DMS153 (cell line): ENCODE measurements around the gene LTO1.
A peak's percentile ranks its signal among the peaks of the same experiment; 100 is the strongest.

ENCODE experiments used
- DNase-seq: peaks from one replicate; lab custom pipeline; 2025; lab: John Stamatoyannopoulos, UW

Gene LTO1

DNA sequence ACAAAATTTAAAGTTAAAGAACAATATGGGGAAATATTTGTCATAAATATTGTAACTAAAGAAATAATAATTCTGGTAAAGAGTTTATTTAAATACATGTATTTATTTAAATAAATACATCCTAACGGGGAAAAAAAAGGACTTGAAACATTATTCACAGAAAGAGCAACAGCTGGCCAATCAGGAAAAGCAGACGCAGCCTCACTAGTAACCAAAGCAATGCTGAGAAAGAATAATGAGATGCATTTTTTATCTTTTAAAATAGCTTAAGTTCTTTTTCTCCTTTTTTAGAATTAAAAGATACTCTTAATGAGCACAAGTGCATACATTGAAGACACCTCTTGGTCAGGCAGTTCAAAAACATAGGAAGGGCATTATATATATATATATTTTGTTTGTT lies 2.6 kb upstream of the LTO1 start:
- no peak for DNase-seq

DNA sequence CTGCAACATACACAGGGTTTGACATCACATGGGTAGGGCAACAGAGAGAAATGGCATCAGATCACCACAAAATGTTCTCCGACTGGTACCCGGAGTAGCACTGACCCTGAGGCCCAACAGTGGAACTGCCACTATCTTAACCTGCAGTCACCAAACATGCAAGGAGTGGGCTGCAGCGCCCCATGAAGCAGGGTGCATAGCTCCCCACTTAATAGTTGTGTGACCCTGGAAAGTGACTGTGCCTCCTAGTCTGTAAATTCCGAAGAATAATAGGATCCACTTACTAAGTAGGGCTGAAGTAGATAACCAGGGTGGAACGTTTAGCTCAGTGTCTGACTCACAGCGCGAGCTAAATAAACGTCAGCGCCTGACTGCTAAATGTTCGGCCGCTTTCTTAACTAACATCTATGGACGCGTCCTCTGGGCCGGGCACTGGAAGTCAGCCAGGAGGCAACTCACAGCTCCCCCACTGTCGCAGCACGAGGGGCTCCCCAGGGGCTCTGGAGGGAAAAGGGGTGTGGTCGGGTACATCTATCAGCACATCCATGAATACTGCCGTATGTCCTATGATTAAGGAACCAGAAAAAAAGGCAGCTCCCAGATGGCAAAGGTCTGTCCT lies 777 bp downstream of the LTO1 start:
- no peak for DNase-seq

- no peak for DNase-seq
These were observed 3.3 kb downstream of the LTO1 start for GRCh38 chr11:69671734-69672465.

DNA sequence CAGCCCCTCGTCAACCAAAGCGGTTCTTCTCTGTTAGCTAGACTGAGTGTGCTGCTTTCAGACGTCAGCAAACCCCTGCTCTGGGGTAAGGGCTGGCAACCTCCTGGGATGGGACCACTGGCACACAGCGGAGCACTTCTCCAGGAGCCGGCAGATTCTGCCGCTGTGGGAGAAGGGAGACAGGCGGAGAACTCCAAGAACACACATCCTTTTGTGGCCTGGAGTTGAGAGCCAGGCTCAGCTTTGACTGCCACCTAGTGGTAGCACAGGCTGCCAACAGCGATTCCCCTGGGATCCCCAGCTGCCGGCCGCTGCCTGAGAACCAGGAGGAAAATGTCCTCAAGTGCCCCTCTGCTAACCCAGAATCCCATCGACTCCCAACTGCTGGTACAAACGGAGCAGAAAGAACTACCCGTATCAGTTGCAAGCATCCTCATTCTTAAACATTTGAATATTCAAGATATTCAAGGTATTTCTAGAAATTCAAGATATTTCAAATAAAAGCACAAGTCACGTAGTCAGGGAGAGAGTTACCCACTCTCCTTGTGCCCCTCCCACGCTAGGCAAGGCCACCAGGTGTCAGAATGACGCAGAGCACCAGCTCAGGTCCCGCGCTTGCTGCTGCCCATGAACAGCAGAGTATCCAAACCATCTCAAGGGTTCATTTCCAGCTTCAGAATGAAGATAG lies 4.9 kb downstream of the LTO1 start:
- DNase-seq = peak; percentile 69

- DNase-seq = no peak
These were observed 5.7 kb downstream of the LTO1 start for GRCh38 chr11:69669486-69669885.

GRCh38 chr11:69667619-69668604 lies 7.2 kb downstream of the LTO1 start:
- no peak for DNase-seq

DNA sequence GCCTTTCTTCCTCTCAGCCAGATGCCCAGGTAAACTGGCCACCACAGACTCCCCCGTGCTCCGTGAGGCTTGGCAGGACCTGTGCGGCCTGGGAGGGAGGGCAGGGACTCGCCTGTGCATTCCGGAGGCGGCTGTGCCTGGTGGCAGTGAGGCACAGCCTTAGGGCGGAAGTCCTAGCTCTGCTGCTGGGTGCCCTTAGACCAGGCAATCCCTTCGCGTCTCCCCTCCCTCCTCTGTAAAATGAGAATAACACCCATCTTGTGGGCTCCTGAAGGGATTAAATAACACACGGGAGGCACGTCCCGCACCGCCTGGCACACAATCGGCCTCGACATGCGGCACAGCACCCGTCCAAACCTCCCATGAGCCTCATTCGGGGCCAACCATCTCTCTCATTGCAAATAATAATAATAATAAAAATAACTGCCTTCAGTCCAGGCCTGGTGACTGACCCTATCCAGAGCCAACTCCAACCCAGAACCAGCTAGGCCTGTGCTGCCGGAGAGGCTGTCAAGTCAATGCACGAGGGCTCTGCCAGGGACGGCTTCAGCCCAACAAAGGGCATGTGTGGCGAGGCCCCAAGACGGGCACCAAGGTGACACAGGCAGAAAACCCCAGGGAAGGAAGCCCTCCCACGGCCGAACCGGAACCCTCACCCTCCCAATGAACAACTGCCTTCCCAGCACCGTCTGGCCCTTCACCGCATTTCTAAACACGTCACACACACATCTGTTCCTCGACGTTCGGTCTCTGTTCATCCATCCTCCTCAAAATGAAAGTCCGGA lies 8.2 kb downstream of the LTO1 start:
- no peak for DNase-seq

- no peak for DNase-seq
These were observed 8.9 kb downstream of the LTO1 start for GRCh38 chr11:69666261-69666660.

- DNase-seq = no peak
These were observed 9.5 kb downstream of the LTO1 start for GRCh38 chr11:69665669-69666068.

GRCh38 chr11:69664901-69665300 lies 10.3 kb downstream of the LTO1 start:
- no peak for DNase-seq

GRCh38 chr11:69664103-69664775 lies 10.9 kb downstream of the LTO1 start:
- DNase-seq = no peak

DNA sequence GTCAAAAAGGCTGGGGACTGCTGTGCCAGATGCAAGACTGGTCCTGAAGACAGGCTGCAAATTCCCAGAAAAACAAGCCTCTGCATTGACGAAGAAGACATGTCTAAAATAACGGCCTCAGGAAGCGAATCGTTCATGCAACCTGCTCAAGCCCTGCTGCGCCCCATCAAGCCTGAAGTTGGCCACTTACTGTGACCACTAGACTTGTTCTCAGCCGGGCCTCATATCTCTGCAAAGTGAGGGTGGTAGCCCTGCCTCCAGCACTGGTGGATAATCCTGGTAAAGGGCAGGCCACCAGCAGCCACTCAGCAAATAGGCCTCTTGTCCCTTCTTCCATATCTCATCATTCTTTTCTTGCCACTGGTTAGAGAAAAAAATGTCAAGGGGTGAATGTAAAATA lies 11.8 kb downstream of the LTO1 start:
- no peak for DNase-seq

- no peak for DNase-seq
These were observed 12.3 kb downstream of the LTO1 start for GRCh38 chr11:69662806-69663205.

DNA sequence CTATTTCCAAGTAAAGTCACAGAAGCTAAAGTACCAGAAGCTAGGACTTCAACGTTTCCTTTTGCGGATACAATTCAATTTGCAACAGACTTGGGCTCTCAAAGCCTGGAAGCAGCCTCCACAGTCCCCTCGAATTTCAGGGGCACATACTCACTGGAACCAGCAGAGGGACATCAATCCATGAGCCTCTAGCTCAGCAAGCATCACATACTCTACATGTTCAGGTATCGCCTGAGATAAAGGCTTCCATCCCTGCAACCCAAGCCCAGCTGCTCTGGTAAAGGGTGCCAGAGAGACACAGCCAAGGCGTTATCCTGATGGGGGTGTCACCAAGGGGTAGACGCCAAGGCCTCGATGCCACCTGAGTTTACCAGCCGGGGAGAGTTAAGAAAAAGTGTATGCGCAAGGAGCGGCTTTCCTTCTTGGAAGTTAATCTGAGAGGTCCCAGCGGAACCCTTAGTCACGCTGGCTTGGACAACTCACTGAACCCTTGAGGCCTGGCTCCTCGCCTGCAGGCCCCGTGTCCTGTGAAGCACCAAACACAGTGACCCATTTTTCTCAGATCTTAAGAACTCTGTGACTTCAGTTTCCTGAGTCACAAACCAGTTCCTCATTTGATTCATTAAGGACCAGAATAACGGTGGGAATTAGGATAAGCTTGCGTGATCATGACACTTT lies 13.0 kb downstream of the LTO1 start:
- no peak for DNase-seq

GRCh38 chr11:69661413-69661715 lies 13.8 kb downstream of the LTO1 start:
- DNase-seq = no peak

GRCh38 chr11:69660001-69660500 lies 15.1 kb downstream of the LTO1 start:
- DNase-seq = no peak

GRCh38 chr11:69659591-69659990 lies 15.6 kb downstream of the LTO1 start:
- DNase-seq = no peak

DNA sequence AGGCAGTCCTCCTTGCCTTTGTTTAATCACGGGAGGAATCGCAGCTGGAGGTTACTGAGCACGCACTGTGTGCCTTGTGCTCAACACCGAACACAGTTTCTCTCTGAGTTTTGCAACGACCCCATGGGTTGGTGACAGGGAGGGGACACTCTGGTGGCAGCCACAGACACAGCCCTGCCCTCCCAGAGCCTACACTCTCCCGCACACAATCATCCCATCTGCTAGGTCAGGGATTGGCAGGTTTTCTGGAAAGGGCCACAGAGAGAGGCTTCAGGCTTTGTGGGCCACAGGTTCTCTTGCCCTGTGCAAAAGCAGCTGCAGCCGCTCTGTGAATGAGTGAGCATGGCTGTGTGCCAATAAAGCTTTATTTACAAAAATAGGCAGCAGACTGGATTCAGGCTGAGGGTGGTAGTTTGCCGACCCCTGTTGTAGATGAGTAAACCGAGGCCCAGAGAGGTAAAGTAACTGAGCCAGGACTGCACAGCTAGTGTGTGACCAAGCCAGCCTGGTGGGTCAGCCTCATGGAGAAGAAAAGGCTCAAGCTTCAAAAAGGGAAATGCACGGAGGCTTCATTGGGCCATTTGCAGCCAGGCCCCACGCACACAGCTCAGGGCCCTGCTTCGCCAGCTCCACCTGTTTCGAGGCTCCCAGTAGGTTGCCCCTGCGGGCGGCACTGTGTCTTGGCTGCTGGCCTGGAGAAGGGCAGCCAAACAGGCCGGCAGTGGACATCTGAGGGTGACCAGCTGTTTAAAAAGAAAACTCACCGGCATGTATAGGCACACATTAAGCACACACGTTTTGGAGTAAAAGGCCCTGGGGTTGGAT lies 16.3 kb downstream of the LTO1 start:
- DNase-seq = no peak

DNA sequence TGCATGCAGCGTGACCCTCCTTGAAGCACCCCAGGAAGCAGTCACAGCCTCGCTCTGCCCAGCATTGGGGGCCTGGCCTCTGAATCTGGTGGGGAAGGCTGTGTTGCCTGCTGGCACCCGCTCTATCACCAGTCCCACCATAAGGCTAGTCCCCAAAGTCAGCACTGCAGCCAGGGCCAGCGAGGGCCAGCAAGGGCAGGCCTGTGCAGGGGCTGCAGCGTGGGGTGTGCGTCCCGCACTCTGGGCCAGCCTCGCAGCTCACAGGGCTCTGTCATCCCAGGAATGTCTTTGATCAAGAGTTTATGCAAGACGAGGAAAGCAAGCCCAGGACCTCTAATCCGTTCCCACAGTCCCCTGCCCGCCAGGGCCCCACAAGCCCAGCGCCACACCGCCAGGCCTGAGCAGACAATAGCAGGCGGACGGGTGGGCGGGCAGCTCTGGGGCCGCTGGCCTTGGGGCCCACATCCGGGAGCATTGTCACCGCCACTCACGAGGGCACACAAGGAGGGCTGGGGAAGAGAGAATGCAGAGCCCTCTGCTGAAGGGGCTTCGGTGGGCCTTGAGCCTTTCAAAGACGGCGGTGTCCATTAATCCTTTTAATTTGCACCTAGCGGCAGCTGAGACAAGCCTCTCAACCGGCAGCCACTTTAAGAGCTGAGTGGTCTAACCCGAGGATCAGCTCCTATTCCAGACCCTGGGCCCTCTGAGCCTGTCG lies 17.1 kb downstream of the LTO1 start:
- no peak for DNase-seq
